Muscle layer of duodenum (tissue), 2 donors: ENCODE results near the gene PGAP6.

Source experiments
- H3K27ac ChIP-seq: one replicate; pipeline ENCODE4 v1.7.0; 2013; ENCODE audit warnings: mild to moderate bottlenecking, low read length
- H3K27me3 ChIP-seq: one replicate; pipeline ENCODE4 v1.7.0; 2013; ENCODE audit warnings: low read depth, mild to moderate bottlenecking, control low read depth, low read length
- H3K36me3 ChIP-seq, 2 donors: one replicate each; pipeline ENCODE4 v1.7.0; 2013; ENCODE audit warnings: low read length in 2 of 2, control low read depth in 1 of 2, mild to moderate bottlenecking in 1 of 2; ENCODE audit not compliant: insufficient read depth in 2 of 2, control insufficient read depth in 1 of 2
- H3K4me1 ChIP-seq, 2 donors: one replicate each; pipeline ENCODE4 v1.7.0; 2013; ENCODE audit warnings: low read length in 2 of 2, mild to moderate bottlenecking in 2 of 2, control low read depth in 1 of 2, moderate library complexity in 1 of 2; ENCODE audit not compliant: insufficient read depth in 2 of 2, control insufficient read depth in 1 of 2
- H3K4me3 ChIP-seq, 2 donors: one replicate each; pipeline ENCODE4 v1.7.0; 2013; ENCODE audit warnings: low read length in 2 of 2, low read depth in 1 of 2, mild to moderate bottlenecking in 1 of 2
- H3K9me3 ChIP-seq, 2 donors: one replicate each; pipeline ENCODE4 v1.7.0; 2013; ENCODE audit warnings: low read length in 2 of 2, control low read depth in 1 of 2, mild to moderate bottlenecking in 1 of 2; ENCODE audit not compliant: control insufficient read depth in 1 of 2
- donor health status: healthy.

Gene PGAP6

GRCh38 chr16:361341-361871 is 20.4 kb downstream of the PGAP6 start:
- Histone ChIP-seq H3K9me3 (no peaks in the 10 kb centered on the region), H3K27ac (no peak overlapping the region), H3K27me3 (no peaks in the 10 kb centered on the region), H3K36me3 (peaks cover 0 to 4% of the 10 kb centered on the region in 2 donors), H3K4me1 (peaks cover 0 to 3% of the 10 kb centered on the region in 2 donors), H3K4me3 (no peak overlapping the region)

GRCh38 chr16:360698-361336 is 21.0 kb downstream of the PGAP6 start:
- Histone ChIP-seq H3K27ac (no peak overlapping the region), H3K36me3 (no peaks in the 10 kb centered on the region), H3K4me1 (peaks cover 0 to 3% of the 10 kb centered on the region in 2 donors), H3K9me3 (no peaks in the 10 kb centered on the region), H3K4me3 (no peak overlapping the region), H3K27me3 (no peaks in the 10 kb centered on the region)

GRCh38 chr16:359871-360697 is 21.7 kb downstream of the PGAP6 start:
- H3K27me3 ChIP-seq, result no peaks in the 10 kb centered on the region
- H3K4me1 ChIP-seq, result peaks cover 0 to 3% of the 10 kb centered on the region in 2 donors
- H3K9me3 ChIP-seq, result no peaks in the 10 kb centered on the region
- no peak overlapping the region for H3K4me3 ChIP-seq
- H3K36me3 ChIP-seq, result no peaks in the 10 kb centered on the region
- no peak overlapping the region for H3K27ac ChIP-seq

GRCh38 chr16:359067-359763 is 22.6 kb downstream of the PGAP6 start:
- H3K9me3 ChIP-seq, result no peaks in the 10 kb centered on the region
- H3K4me3 ChIP-seq, result no peak overlapping the region
- H3K36me3 ChIP-seq, result no peaks in the 10 kb centered on the region
- H3K27me3 ChIP-seq, result no peaks in the 10 kb centered on the region
- H3K4me1 ChIP-seq, result peaks cover 0 to 3% of the 10 kb centered on the region in 2 donors
- H3K27ac ChIP-seq, result no peak overlapping the region

- H3K36me3 ChIP-seq, result no peaks in the 10 kb centered on the region
- H3K27ac ChIP-seq, result no peak overlapping the region
- H3K4me3 ChIP-seq, result no peak overlapping the region
- no peaks in the 10 kb centered on the region for H3K9me3 ChIP-seq
- no peaks in the 10 kb centered on the region for H3K27me3 ChIP-seq
- H3K4me1 ChIP-seq, result peaks cover 0 to 5% of the 10 kb centered on the region in 2 donors
These were observed 25.0 kb downstream of the PGAP6 start for GRCh38 chr16:356741-357140.

- Histone ChIP-seq H3K36me3 (no peaks in the 10 kb centered on the region), H3K4me3 (no peak overlapping the region), H3K9me3 (no peaks in the 10 kb centered on the region), H3K27ac (no peak overlapping the region), H3K27me3 (no peaks in the 10 kb centered on the region), H3K4me1 (peaks cover 0 to 5% of the 10 kb centered on the region in 2 donors)
These were observed 26.8 kb downstream of the PGAP6 start for GRCh38 chr16:354971-355461.

GRCh38 chr16:354291-354881 is 27.4 kb downstream of the PGAP6 start:
- no peaks in the 10 kb centered on the region for H3K27me3 ChIP-seq
- no peaks in the 10 kb centered on the region for H3K36me3 ChIP-seq
- no peak overlapping the region for H3K4me3 ChIP-seq
- no peak overlapping the region for H3K27ac ChIP-seq
- H3K4me1 ChIP-seq, result peaks cover 0 to 5% of the 10 kb centered on the region in 2 donors
- no peaks in the 10 kb centered on the region for H3K9me3 ChIP-seq

GRCh38 chr16:353404-354290 is 28.1 kb downstream of the PGAP6 start:
- Histone ChIP-seq H3K27me3 (no peaks in the 10 kb centered on the region), H3K4me3 (peak overlapping the region; percentile 21 to 56), H3K9me3 (no peaks in the 10 kb centered on the region), H3K27ac (no peak overlapping the region), H3K4me1 (peaks cover 0 to 5% of the 10 kb centered on the region in 2 donors), H3K36me3 (no peaks in the 10 kb centered on the region)

- peaks cover 0 to 5% of the 10 kb centered on the region in 2 donors for H3K4me1 ChIP-seq
- H3K4me3 ChIP-seq, result peak within 1 kb of the TSS; percentile 39 to 68
- H3K27me3 ChIP-seq, result no peaks in the 10 kb centered on the region
- H3K27ac ChIP-seq, result no peak within 1 kb of the TSS
- H3K9me3 ChIP-seq, result no peaks in the 10 kb centered on the region
- H3K36me3 ChIP-seq, result peaks cover 0 to under 1% of the 10 kb centered on the region in 2 donors
These were observed 29.0 kb downstream of the PGAP6 start, which contains the start of gene AXIN1 for GRCh38 chr16:352547-353403. AXIN1 (minus strand) TSS chr16:352723; CDS start chr16:347025, 5,698 bp downstream.
